Choroid plexus epithelial cell (primary cell): Measurements from ENCODE around the gene GTPBP1.
A peak's percentile ranks its signal among the peaks of the same experiment; 100 is the strongest.

Experiments used
- DNase-seq: peaks from one replicate; pipeline ENCODE4 v3.0.0-alpha.2; 2010; ENCODE audit warnings: low read depth
- H3K4me3 ChIP-seq: 2 replicates; pipeline ENCODE4 v1.5.1; 2011; ENCODE audit warnings: low read depth, mild to moderate bottlenecking, control low read depth, low read length, moderate library complexity
- CTCF ChIP-seq: conservative IDR thresholded peaks from 2 replicates; pipeline ENCODE4 v1.5.1; 2011; ENCODE audit warnings: low read depth, mild to moderate bottlenecking, control low read depth, inconsistent platforms, low read length, moderate library complexity

The GTPBP1 gene

GRCh38 chr22:38681582-38682335 lies 24.0 kb upstream of the GTPBP1 start, which contains the start of gene TOMM22:
TOMM22 (plus strand) TSS chr22:38681957; CDS start chr22:38681979, 22 bp downstream.
- peak; percentile 87 for DNase-seq
- peak; percentile 52 for TF ChIP-seq CTCF
- peak within 1 kb of the TSS; percentile 98 for H3K4me3 ChIP-seq

- no peak overlapping the region for H3K4me3 ChIP-seq
- TF ChIP-seq CTCF = no peak
- DNase-seq = no peak
Observed at GRCh38 chr22:38684895-38685294, 20.8 kb upstream of the GTPBP1 start.

GRCh38 chr22:38685761-38686160 lies 20.0 kb upstream of the GTPBP1 start:
- no peak for TF ChIP-seq CTCF
- DNase-seq = no peak
- H3K4me3 ChIP-seq = no peak overlapping the region

- no peak for TF ChIP-seq CTCF
- H3K4me3 ChIP-seq = no peak overlapping the region
- no peak for DNase-seq
Observed at GRCh38 chr22:38689651-38690050, 16.1 kb upstream of the GTPBP1 start.

GRCh38 chr22:38694049-38694448 lies 11.7 kb upstream of the GTPBP1 start:
- no peak overlapping the region for H3K4me3 ChIP-seq
- no peak for TF ChIP-seq CTCF
- no peak for DNase-seq

GRCh38 chr22:38694940-38695339 lies 10.8 kb upstream of the GTPBP1 start:
- H3K4me3 ChIP-seq = no peak overlapping the region
- DNase-seq = peak; percentile 37
- TF ChIP-seq CTCF = no peak
